Activated CD4-positive, alpha-beta T cell treated with anti-CD3 and anti-CD28 coated beads, Interleukin-2, Interleukin-6, amounts not matched to agents 100 ng/mL and 50 ng/mL, durations not matched to agents 16 hours and 8 hours (primary cell): Measurements from ENCODE around the gene HTR4.
"Not testable (repeated sequence)": the region's sequence is repeated elsewhere in the genome, so short reads cannot be mapped to it uniquely, and the experiment has no call there.

Experiments used
- DNase-seq: peaks from one replicate; pipeline ENCODE4 v3.0.0-alpha.2; 2020

Gene HTR4

GRCh38 chr5:148599187-148599586 lies 55.1 kb downstream of the HTR4 start:
- DNase-seq: no peak

- DNase-seq: no peak
Measured at GRCh38 chr5:148595697-148596096, 58.6 kb downstream of the HTR4 start.

DNA sequence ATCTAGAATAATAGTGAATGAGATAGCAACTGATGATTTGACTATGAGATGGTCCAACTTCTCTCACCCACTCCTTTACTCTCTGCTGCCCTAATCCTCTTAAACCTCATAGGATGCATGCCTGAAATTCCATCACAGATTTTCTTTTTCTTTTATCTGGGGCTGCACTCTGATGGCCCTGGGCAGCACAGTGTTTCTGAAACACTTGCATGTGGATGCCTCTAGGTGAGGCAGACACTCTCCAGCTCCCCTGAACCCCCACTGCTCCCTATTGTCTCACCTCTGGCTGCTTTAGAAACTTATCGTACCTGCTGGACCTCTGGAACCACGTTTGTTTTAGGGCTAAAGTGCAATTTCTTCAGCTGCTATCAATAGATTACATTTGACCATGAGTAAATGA lies 67.5 kb downstream of the HTR4 start:
- no peak for DNase-seq

DNA sequence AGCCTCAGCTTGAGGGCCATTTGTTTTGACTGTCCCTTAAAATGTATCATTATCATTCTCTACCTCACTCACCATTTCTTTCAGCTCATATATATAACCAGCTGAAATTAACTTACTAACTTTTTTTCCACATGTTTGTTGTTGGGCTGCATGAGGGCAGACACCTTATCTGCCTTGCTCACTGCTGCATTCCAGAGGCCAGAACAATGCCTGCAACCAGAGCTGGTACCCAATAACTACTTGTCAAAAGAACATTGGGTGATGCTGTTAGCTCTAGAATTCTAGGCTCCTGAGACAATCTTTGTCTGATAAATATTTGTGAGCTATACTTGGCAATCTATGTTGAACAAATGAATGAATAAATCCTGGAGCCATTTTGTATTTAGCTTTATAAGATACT lies 68.3 kb downstream of the HTR4 start:
- no peak for DNase-seq

- no peak for DNase-seq
Measured at GRCh38 chr5:148584103-148584502, 70.2 kb downstream of the HTR4 start.

- no peak for DNase-seq
Measured at GRCh38 chr5:148583421-148583965, 70.8 kb downstream of the HTR4 start.

GRCh38 chr5:148574167-148574566 lies 80.2 kb downstream of the HTR4 start:
- no peak for DNase-seq

DNA sequence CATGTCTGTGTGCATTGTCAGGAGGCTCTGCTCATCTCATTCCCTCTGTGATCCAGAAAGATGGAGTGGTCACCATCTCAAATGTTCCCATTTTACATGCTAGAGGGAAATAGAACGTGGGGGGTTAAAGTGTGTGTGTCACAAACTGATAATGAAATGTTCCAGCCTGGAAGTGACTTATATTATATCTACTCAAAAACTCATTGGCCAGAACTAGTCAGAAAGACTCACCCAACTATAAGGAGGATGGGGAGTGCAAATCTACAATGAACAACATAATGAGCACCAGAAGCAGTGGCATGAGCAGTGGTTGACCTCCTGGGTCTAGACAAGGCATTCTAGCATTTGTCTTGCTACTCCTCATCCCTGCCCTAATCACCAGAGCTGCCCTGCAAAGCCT lies 81.0 kb downstream of the HTR4 start:
- no peak for DNase-seq

DNA sequence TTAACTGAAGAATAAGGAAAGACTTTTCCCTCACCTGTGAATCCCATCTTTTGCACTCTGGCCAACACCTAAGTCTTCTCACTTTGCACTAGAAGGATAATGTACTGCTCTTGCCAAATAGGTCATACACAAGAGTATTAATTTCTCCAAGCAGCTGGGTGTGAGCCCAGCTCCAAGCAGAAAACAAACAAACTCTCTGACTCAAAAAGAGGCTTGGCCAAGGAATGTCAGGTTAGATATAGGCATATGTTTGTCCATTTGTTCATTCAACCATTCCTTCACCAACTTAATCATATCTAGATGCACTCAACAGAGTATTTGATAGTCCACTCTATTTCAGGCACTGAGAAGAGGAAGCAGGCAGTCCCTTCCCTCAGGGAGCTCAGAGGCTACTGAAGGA lies 84.4 kb downstream of the HTR4 start:
- DNase-seq: no peak

DNA sequence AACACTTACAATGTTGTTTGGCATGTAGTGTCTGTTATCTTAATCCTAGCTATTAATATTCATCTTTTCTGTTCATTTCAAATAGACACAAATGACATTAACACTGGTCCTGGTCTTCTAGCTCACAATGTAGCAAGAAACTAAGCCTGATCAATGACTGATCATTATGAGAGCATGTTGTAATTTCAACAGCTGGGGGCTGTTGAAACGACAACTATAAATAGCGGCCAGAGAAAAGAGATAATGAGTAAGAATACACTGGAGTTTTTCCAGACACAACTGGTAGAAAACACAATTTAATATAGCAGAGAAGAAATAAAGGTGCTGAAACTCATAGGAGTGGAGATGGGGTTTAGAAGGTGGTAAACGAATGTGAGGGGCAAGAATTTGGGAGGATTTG lies 89.2 kb downstream of the HTR4 start:
- DNase-seq: no peak

DNA sequence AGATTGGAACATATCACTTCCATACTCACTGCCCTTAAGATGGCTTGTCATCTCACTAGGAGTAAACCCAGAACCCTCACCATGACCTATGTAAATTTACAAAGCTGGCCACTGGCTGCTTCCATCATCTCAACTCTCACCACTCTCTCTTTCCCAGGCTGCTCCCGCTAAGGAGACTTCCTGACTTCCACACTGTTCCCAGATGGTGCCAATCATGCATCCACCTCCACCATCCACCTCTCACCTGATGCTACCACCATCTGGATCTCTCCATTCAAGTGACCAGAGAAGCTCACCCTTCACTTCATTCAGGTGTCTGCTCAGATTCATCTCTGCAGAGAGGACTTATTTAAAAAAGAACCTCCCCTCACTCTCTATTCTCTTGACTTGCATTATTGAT lies 91.3 kb downstream of the HTR4 start:
- DNase-seq: no peak

DNA sequence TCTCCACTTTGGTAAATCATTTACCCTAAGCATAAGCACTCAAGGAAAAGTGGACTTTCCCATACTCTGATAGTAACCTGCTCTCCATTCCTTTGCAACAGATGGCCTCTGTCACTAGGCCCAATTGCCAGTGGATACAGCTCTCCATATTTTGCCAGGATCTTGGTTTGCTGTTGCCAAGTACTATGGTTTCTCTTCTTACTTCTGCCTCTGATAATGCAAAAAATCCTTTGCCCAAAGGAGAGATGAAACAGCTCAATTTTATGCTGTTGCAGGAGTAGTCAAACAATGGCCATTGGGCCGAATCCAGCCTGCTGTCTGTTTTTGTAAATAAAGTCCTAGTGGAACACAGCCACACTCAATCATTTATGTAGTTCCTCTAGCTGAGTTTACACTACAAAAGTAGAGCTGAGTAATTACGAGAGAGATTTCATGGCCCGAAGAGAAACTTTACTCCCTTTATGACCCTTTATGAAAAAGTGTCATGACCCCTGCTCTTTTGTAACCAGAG lies 92.5 kb downstream of the HTR4 start:
- peak; percentile 1 for DNase-seq

- DNase-seq: no peak
Measured at GRCh38 chr5:148559461-148559860, 94.9 kb downstream of the HTR4 start.

GRCh38 chr5:148558892-148559291 lies 95.4 kb downstream of the HTR4 start:
- DNase-seq: no peak

- no peak for DNase-seq
Measured at GRCh38 chr5:148556835-148557234, 97.5 kb downstream of the HTR4 start.

DNA sequence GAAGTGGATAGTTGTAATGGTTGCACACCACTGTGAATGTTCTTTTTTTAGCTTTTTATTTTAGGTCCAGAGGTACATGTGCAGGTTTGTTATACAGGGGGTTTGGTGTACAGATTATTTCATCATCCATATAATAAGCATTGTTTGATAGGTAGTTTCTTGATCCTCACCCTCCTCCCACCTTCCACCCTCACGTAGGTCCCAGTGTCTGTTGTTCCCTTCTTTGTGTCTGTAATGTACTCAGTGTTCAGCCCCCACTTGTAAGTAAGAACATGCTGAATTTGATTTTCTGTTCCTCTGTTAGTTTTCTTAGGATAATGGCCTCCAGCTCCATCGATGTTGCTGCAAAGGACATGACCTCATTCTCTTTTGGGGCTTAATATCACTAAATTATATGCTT lies 99.7 kb downstream of the HTR4 start:
- no peak for DNase-seq

DNA sequence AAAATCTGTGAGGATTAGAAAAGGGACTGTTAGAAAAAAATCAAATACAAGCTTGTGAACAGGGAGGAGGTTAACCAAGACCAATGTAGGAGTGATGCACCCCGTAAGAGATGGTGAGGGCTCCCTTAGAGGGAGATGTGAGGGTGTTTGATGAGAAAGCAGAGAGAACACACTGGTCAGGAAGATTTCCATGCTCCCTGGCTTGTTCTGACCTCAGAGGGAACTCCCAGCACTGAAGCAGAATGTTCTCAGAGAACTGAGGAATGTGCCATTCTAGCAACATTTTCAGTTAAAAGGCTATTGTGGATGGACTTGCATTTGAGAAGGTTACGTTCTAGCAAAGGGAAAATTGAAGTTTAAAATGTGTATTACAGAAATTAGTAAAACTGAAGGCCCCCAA lies 110.6 kb downstream of the HTR4 start:
- no peak for DNase-seq

DNA sequence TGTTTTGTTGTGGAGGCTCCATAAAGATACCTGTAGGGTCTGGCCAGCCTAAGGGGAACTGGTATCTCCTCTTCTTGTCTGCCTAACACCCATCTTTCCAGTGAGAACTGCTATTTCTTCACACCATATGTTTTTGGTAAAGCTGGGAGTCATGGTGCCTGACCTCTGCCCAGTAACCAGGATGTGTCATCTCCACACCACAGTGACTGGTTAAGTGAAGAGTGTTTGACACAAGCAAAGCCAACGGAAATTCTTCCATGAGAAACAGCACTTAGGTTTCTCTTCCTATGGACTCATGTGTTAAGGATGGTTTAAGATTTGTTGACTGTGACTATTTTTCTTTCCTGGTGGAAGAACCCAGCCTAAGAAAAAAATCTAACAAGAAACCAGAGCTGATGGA lies 111.5 kb downstream of the HTR4 start:
- no peak for DNase-seq

GRCh38 chr5:148541054-148541835 lies 113.1 kb downstream of the HTR4 start:
- DNase-seq: no peak

- DNase-seq: no peak
Measured at GRCh38 chr5:148540647-148541046, 113.7 kb downstream of the HTR4 start.

DNA sequence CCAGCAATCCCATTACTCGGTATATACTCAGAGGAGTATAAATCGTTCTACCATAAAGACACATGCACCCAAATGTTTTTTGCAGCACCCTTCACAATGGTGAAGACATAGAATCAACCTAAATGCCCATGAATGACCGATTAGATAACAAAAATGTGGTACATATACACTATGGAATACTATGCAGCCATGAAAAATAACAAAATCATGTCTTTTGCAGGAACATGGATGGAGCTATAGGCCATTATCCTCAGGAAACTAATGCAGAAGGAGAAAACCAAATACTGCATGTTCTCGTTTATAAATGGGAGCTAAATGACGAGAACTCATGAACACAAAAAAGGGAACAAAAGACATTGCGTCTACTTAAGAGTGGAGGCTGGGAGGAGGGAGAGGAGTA lies 114.5 kb downstream of the HTR4 start:
- DNase-seq: no peak

GRCh38 chr5:148535190-148535589 lies 119.1 kb downstream of the HTR4 start:
- no peak for DNase-seq

GRCh38 chr5:148532969-148533670 lies 121.2 kb downstream of the HTR4 start:
- no peak for DNase-seq

DNA sequence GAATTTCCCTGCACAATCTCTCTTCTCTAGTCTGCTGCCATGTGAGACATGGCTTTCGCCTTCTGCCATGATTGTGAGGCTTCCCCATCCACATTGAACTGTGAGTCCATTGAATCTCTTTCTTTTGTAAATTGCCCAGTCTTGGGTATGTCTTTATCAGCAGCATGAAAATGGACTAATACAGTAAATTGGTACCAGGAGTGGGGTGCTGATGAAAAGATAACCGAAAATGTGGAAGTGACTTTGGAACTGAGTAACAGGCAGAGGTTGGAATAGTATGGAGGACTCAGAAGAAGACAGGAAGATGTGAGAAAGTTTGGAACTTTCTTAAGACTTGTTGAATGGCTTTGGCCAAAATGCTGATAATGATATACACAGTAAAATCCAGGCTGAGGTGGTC lies 124.9 kb downstream of the HTR4 start:
- DNase-seq: not testable (repeated sequence)
